HepG2 (cell line): ENCODE measurements around the gene PXT1. TPM values are rescaled to one million over a fixed set of nuclear protein-coding genes. Genes with fewer than 3 reads are reported as not detected.

Source experiments
- AGO2 ChIP-seq: fragments of 200-400 bp; formaldehyde crosslinking; optimal IDR thresholded peaks from 2 replicates; pipeline ENCODE3; 2017; ENCODE audit warnings: mild to moderate bottlenecking, low read depth, low read length, moderate library complexity
- CBX5 ChIP-seq: sonication (generic); formaldehyde crosslinking; IDR thresholded peaks from 2 replicates; pipeline ENCODE4 v1.4.0; 2020; ENCODE audit warnings: missing genetic modification reagents, borderline replicate concordance
- EZH2 ChIP-seq: conservative IDR thresholded peaks from 2 replicates; pipeline ENCODE4 v1.6.1; 2012; ENCODE audit warnings: mild to moderate bottlenecking, low read depth, low read length, moderate library complexity
- NFE2 ChIP-seq: sonication (generic); formaldehyde crosslinking; IDR thresholded peaks from 2 replicates; pipeline ENCODE4 v1.4.0; 2020; ENCODE audit warnings: missing genetic modification reagents
- PTBP1 ChIP-seq: fragments of 200-400 bp; formaldehyde crosslinking; IDR thresholded peaks from 2 replicates; pipeline ENCODE4 v1.6.1; 2018; ENCODE audit warnings: low read length, low read depth; ENCODE audit not compliant: poor library complexity, severe bottlenecking
- REL ChIP-seq: sonication (generic); formaldehyde crosslinking; conservative IDR thresholded peaks from 2 replicates; pipeline ENCODE4 v1.8.0; 2022; ENCODE audit warnings: mild to moderate bottlenecking, missing genetic modification reagents, moderate library complexity
- TCF12 ChIP-seq, 2 experiments: fragments of 450-650 bp in 1 of 2; sonication (generic) in 1 of 2; formaldehyde crosslinking in 1 of 2; IDR thresholded peaks; 2 replicates each; pipeline versions ENCODE4 v1.6.1 to v1.8.0; 2017 to 2022; ENCODE audit warnings: antibody characterized with exemption in 1 of 2, mild to moderate bottlenecking in 1 of 2, missing genetic modification reagents in 1 of 2, moderate library complexity in 1 of 2
- TCF7L2 ChIP-seq: IDR thresholded peaks from 2 replicates; pipeline ENCODE4 v1.6.1; 2011; ENCODE audit warnings: mild to moderate bottlenecking, low read depth, low read length, moderate library complexity
- YEATS2 ChIP-seq: sonication (generic); formaldehyde crosslinking; IDR thresholded peaks from 2 replicates; pipeline ENCODE4 v1.4.0; 2020; ENCODE audit warnings: missing genetic modification reagents, borderline replicate concordance
- ZMYM3 ChIP-seq: sonication (generic); formaldehyde crosslinking; IDR thresholded peaks from 2 replicates; pipeline ENCODE4 v1.5.1; 2020; ENCODE audit warnings: mild to moderate bottlenecking, missing genetic modification reagents
- ZNF264 ChIP-seq: sonication (generic); formaldehyde crosslinking; IDR thresholded peaks from 2 replicates; pipeline ENCODE4 v1.4.0; 2020; ENCODE audit warnings: missing genetic modification reagents
- ZNF331 ChIP-seq: sonication (generic); formaldehyde crosslinking; IDR thresholded peaks from 2 replicates; pipeline ENCODE4 v1.4.0; 2020; ENCODE audit warnings: missing genetic modification reagents
- ZNF546 ChIP-seq: sonication (generic); formaldehyde crosslinking; conservative IDR thresholded peaks from 2 replicates; pipeline ENCODE4 v1.8.1; 2023; ENCODE audit warnings: mild to moderate bottlenecking, missing genetic modification reagents
- ZNF547 ChIP-seq: sonication (generic); formaldehyde crosslinking; IDR thresholded peaks from 2 replicates; pipeline ENCODE4 v1.5.1; 2020; ENCODE audit warnings: mild to moderate bottlenecking, missing genetic modification reagents
- ZNF567 ChIP-seq: sonication (generic); formaldehyde crosslinking; IDR thresholded peaks from 2 replicates; pipeline ENCODE4 v1.8.1; 2023; ENCODE audit warnings: mild to moderate bottlenecking, missing genetic modification reagents, borderline replicate concordance
- ZNF724P ChIP-seq: sonication (generic); formaldehyde crosslinking; IDR thresholded peaks from 2 replicates; pipeline ENCODE4 v1.8.0; 2022; ENCODE audit warnings: missing genetic modification reagents, borderline replicate concordance
- ZNF749 ChIP-seq: sonication (generic); formaldehyde crosslinking; IDR thresholded peaks from 2 replicates; pipeline ENCODE4 v1.8.0; 2022; ENCODE audit warnings: mild to moderate bottlenecking, missing genetic modification reagents, moderate library complexity, borderline replicate concordance
- ZNF75D ChIP-seq: sonication (generic); formaldehyde crosslinking; IDR thresholded peaks from 2 replicates; pipeline ENCODE4 v1.8.1; 2023; ENCODE audit warnings: missing genetic modification reagents, mild to moderate bottlenecking, borderline replicate concordance
- ZNF773 ChIP-seq: sonication (generic); formaldehyde crosslinking; IDR thresholded peaks from 2 replicates; pipeline ENCODE4 v1.4.0; 2020; ENCODE audit warnings: missing genetic modification reagents, borderline replicate concordance
- ZNF841 ChIP-seq: sonication (generic); formaldehyde crosslinking; IDR thresholded peaks from 2 replicates; pipeline ENCODE4 v1.8.1; 2023; ENCODE audit warnings: missing genetic modification reagents, borderline replicate concordance
- ZSCAN20 ChIP-seq: sonication (generic); formaldehyde crosslinking; IDR thresholded peaks from 2 replicates; pipeline ENCODE4 v1.4.0; 2020; ENCODE audit warnings: missing genetic modification reagents, mild to moderate bottlenecking, borderline replicate concordance
- polyA plus RNA-seq, 8 experiments: library from polyadenylated mRNA; depleted of rRNA in 3 of 8; stranded (reverse) in 7 of 8; unstranded in 1 of 8; fragments of >200 nt; fragmentation: Illumina TruSeq in 4 of 8; extraction: Trizol in 4 of 8; gene quantifications; 2 replicates each; pipeline versions ENCODE4 v1.2.1 to v1.2.3, GENCODE V29; 2011 to 2016; ENCODE audit warnings: low read depth in 4 of 8, missing spikeins in 1 of 8, mixed read lengths in 1 of 8; ENCODE audit not compliant: insufficient read depth in 1 of 8
- total RNA-seq, 5 experiments: library from RNA; depleted of rRNA; stranded (reverse); fragments of >200 nt; fragmentation: Illumina TruSeq; extraction: Trizol; gene quantifications; 2 replicates each; pipeline ENCODE4 v1.2.3, GENCODE V29; 2016; ENCODE audit warnings: low read depth in 1 of 5
- TF ChIP-seq, protein P1 (sequence below): sonication (generic); formaldehyde crosslinking; IDR thresholded peaks from 2 replicates; pipeline ENCODE4 v1.8.1; 2023; ENCODE audit warnings: missing genetic modification reagents, mild to moderate bottlenecking, borderline replicate concordance
- TF ChIP-seq, protein P2 (sequence below): sonication (generic); formaldehyde crosslinking; IDR thresholded peaks from 2 replicates; pipeline ENCODE4 v1.4.0; 2020; ENCODE audit warnings: missing genetic modification reagents
- TF ChIP-seq, protein P3 (sequence below): sonication (generic); formaldehyde crosslinking; IDR thresholded peaks from 2 replicates; pipeline ENCODE4 v1.5.0; 2020; ENCODE audit warnings: missing genetic modification reagents

Gene PXT1
- total and polyA plus RNA-seq, 2 of the 13 experiments (the other 11 are each of a cell fraction or from before 2014, with no cell fraction given), result 0.04 TPM; not detected in 1

DNA sequence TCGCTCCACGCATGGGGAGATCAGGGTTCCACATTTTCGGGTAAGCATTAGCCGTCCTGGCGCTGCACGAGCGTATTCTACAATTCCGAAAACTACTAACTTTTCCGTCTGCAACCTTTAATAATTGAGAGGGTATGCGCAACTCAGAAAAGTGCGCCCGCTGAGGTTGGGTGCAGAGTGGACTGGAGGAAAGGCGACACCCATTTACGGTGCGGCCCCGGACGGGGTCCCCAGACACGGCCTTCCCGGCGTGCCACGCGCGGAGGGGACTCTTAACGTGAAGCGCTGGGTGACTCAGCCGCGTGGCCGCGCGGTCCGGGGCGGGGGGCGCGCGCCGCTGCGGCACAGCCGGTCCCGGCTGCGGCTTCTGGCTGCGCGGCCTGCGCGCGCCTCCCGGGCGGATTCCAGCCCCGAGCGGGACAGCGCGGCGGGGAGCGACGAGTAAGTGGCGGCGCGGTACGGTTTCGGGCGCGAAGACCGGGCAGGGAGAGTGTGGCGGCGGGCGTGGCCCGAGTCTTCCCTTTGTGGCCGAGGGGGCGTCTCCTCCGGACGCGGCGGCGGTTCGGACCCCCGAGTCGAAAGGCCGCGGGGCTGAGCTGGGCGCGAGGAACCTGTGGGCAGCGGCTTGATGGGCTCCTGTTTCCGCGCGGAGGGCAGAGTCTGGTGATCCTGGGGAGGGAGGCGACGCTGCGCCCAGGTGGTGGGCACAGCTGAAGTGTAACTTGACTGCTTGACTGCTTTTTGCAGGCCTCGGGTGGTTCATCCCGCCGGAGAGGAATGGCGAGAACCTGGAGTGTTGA is at the start of gene PXT1, which contains the start of gene KCTD20 (continued):
- TF ChIP-seq ZNF75D (no peak), ZNF264 (CRISPR knock-in tag) (peak; percentile 55; the same call in 1 of the 2 replicates), ZNF547 (CRISPR knock-in tag) (peak; percentile 87), TCF12 (IDR thresholded peaks at IDR 0.05) (no peak), TCF12 (CRISPR knock-in tag; IDR thresholded peaks at IDR 0.05) (peak; percentile 53; the same call in 1 of the 2 replicates), EZH2 (no peak), REL (CRISPR knock-in tag) (0 out of 2 replicates have a peak, but pooled peaks have one; percentile 43), ZNF567 (CRISPR knock-in tag) (0 out of 2 replicates have a peak, but pooled peaks have one; percentile 75), ZSCAN20 (CRISPR knock-in tag) (no peak), ZNF773 (CRISPR knock-in tag) (peak; percentile 15; the same call in 1 of the 2 replicates), ZNF749 (CRISPR knock-in tag) (peak; percentile 89), ZMYM3 (CRISPR knock-in tag) (peak; percentile 76), ZNF331 (CRISPR knock-in tag) (peak; percentile 79), AGO2 (peak; percentile 81), ZNF724P (CRISPR knock-in tag) (peak; percentile 76), PTBP1 (peak; percentile 21), CBX5 (CRISPR knock-in tag) (peak; percentile 53; the same call in 1 of the 2 replicates), ZNF546 (CRISPR knock-in tag) (0 out of 2 replicates have a peak, but pooled peaks have one; percentile 48), ZNF841 (CRISPR knock-in tag) (no peak), TCF7L2 (no peak), NFE2 (CRISPR knock-in tag) (0 out of 2 replicates have a peak, but pooled peaks have one; percentile 4), YEATS2 (peak; percentile 77; the same call in 1 of the 2 replicates)
- TF ChIP-seq, protein P1, sequence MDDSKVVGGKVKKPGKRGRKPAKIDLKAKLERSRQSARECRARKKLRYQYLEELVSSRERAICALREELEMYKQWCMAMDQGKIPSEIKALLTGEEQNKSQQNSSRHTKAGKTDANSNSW (CRISPR knock-in tag), result 0 out of 2 replicates have a peak, but pooled peaks have one; percentile 18
- TF ChIP-seq, protein P2, sequence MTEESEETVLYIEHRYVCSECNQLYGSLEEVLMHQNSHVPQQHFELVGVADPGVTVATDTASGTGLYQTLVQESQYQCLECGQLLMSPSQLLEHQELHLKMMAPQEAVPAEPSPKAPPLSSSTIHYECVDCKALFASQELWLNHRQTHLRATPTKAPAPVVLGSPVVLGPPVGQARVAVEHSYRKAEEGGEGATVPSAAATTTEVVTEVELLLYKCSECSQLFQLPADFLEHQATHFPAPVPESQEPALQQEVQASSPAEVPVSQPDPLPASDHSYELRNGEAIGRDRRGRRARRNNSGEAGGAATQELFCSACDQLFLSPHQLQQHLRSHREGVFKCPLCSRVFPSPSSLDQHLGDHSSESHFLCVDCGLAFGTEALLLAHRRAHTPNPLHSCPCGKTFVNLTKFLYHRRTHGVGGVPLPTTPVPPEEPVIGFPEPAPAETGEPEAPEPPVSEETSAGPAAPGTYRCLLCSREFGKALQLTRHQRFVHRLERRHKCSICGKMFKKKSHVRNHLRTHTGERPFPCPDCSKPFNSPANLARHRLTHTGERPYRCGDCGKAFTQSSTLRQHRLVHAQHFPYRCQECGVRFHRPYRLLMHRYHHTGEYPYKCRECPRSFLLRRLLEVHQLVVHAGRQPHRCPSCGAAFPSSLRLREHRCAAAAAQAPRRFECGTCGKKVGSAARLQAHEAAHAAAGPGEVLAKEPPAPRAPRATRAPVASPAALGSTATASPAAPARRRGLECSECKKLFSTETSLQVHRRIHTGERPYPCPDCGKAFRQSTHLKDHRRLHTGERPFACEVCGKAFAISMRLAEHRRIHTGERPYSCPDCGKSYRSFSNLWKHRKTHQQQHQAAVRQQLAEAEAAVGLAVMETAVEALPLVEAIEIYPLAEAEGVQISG (CRISPR knock-in tag), result peak; percentile 87
- TF ChIP-seq, protein P3, sequence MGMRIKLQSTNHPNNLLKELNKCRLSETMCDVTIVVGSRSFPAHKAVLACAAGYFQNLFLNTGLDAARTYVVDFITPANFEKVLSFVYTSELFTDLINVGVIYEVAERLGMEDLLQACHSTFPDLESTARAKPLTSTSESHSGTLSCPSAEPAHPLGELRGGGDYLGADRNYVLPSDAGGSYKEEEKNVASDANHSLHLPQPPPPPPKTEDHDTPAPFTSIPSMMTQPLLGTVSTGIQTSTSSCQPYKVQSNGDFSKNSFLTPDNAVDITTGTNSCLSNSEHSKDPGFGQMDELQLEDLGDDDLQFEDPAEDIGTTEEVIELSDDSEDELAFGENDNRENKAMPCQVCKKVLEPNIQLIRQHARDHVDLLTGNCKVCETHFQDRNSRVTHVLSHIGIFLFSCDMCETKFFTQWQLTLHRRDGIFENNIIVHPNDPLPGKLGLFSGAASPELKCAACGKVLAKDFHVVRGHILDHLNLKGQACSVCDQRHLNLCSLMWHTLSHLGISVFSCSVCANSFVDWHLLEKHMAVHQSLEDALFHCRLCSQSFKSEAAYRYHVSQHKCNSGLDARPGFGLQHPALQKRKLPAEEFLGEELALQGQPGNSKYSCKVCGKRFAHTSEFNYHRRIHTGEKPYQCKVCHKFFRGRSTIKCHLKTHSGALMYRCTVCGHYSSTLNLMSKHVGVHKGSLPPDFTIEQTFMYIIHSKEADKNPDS (CRISPR knock-in tag), result peak; percentile 35; the same call in 1 of the 2 replicates
